ENCODE data around the gene OR2G3.

Gene OR2G3

DNA sequence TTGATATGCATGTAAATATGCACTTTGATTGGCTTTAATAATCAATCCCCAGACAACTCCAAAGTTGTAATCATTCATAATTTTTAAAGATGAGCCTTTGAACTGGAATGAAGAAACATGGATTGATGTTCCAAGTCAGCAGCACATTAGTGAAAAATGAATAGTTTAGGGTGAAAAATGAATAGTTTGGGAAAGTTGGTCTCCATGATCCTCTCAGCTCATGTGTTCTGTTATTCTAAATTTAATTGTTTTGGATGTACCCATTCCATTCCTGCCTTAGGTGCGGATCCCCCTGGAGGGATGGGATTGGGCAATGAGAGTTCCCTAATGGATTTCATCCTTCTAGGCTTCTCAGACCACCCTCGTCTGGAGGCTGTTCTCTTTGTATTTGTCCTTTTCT is at the start of gene OR2G3:
Gene OR2G3, plus strand, starts transcription at position 301 of the 400 bp plus-strand sequence. Its CDS starts 0 bp downstream, at position 301.
- H3K4me3 ChIP-seq (ENCODE audit: low read depth, low read length) = no peak within 1 kb of the TSS
- TF ChIP-seq POLR2A (IDR thresholded peaks at IDR 0.05; ENCODE audit: extremely low read depth, insufficient read length) (no peak), MYC (IDR thresholded peaks at IDR 0.05; ENCODE audit: low read depth, low read length) (no peak)
- TF ChIP-seq, protein P1, sequence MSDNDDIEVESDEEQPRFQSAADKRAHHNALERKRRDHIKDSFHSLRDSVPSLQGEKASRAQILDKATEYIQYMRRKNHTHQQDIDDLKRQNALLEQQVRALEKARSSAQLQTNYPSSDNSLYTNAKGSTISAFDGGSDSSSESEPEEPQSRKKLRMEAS (IDR thresholded peaks at IDR 0.05; ENCODE audit: low read depth, low read length) = no peak
- TF ChIP-seq, protein P2, sequence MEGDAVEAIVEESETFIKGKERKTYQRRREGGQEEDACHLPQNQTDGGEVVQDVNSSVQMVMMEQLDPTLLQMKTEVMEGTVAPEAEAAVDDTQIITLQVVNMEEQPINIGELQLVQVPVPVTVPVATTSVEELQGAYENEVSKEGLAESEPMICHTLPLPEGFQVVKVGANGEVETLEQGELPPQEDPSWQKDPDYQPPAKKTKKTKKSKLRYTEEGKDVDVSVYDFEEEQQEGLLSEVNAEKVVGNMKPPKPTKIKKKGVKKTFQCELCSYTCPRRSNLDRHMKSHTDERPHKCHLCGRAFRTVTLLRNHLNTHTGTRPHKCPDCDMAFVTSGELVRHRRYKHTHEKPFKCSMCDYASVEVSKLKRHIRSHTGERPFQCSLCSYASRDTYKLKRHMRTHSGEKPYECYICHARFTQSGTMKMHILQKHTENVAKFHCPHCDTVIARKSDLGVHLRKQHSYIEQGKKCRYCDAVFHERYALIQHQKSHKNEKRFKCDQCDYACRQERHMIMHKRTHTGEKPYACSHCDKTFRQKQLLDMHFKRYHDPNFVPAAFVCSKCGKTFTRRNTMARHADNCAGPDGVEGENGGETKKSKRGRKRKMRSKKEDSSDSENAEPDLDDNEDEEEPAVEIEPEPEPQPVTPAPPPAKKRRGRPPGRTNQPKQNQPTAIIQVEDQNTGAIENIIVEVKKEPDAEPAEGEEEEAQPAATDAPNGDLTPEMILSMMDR (IDR thresholded peaks at IDR 0.05; ENCODE audit: low read depth, low read length) = no peak
- DNase-seq (ENCODE audit: low read depth) = no peak

DNA sequence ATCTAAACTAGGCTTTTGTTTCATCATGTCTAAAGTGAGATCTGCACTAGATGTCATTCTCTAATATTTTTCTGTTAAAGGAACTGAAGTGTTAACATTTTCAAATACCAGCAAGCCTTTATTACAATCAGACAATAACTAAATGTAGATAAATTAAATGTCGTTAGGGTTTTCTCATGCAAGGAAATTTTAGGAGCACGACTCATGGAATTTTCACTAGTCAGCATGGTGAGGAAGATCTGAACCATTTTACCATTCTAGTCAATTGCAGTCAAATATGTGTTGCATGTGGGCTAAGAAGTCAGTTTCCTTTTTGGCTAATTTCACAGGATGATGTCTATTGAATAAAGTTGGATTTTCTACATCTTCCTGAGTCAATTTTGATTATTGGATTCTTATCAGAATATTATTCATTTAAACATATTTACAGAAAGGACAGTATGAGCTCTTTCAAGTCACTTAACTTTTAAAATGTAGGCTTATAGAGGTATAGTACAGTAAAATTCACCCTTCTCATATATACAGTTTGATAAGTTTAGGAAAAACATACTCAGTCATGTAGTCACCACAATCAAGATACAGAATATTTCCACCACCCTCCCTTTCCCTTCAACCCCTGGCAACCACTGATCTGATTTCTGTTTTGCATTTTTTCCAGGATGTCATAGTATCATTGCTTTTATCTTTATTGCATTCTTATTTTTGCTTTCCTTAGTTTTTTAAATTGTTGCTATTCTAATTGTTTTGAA is 47.3 kb upstream of the OR2G3 start:
- no peak for DNase-seq (ENCODE audit: low read depth)
- H3K4me3 ChIP-seq (ENCODE audit: low read depth, low read length) = no peak overlapping the region
- TF ChIP-seq, protein P2 (IDR thresholded peaks at IDR 0.05; ENCODE audit: low read depth, low read length) = no peak
- no peak for TF ChIP-seq POLR2A (IDR thresholded peaks at IDR 0.05; ENCODE audit: extremely low read depth, insufficient read length)
- TF ChIP-seq, protein P1 (IDR thresholded peaks at IDR 0.05; ENCODE audit: low read depth, low read length) = no peak
- no peak for TF ChIP-seq MYC (IDR thresholded peaks at IDR 0.05; ENCODE audit: low read depth, low read length)

DNA sequence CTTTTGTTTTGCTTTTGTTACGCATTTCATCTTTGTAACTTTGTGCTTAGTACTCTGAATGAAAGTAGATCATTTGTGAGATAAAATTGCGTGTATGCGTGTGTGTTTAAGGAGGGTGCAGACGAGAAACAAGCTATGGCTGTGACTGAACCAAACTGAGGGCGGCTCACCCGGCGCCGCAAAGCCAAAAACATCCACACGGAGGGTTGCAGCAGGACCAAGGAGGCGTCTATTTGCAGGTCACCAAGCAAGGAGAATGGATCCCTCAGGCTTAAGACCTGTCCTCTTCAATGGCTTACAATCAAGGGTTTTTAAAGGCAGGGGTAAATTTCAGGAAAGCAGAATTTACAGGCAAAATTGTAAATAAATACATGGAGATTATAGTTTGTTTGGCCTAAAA is 43.7 kb upstream of the OR2G3 start:
- H3K4me3 ChIP-seq (ENCODE audit: low read depth, low read length) = no peak overlapping the region
- DNase-seq (ENCODE audit: low read depth) = no peak
- TF ChIP-seq, protein P2 (IDR thresholded peaks at IDR 0.05; ENCODE audit: low read depth, low read length) = no peak
- TF ChIP-seq MYC (IDR thresholded peaks at IDR 0.05; ENCODE audit: low read depth, low read length) (no peak), POLR2A (IDR thresholded peaks at IDR 0.05; ENCODE audit: extremely low read depth, insufficient read length) (no peak)
- TF ChIP-seq, protein P1 (IDR thresholded peaks at IDR 0.05; ENCODE audit: low read depth, low read length) = no peak

DNA sequence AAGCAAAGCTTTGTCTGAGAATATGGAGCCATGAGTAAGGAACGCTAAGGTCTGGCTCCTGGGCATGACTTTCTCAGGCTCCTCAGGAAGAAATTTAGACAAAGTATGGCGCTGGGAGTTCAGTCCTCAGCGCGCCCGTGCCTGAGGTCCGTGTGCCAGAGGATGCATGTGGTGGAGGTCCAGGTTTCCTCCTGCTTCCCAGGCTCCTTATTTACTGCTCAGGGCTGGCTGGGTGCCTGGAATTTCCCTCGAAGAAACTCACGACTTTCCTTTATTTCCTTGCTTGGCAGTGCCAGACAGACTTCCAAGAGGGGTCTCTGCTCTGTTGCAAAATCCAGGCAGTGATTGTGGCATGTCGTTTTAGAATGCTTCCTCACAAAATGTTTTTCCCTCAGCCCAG is 43.2 kb upstream of the OR2G3 start:
- no peak for DNase-seq (ENCODE audit: low read depth)
- no peak overlapping the region for H3K4me3 ChIP-seq (ENCODE audit: low read depth, low read length)
- TF ChIP-seq, protein P2 (IDR thresholded peaks at IDR 0.05; ENCODE audit: low read depth, low read length) = no peak
- TF ChIP-seq MYC (IDR thresholded peaks at IDR 0.05; ENCODE audit: low read depth, low read length) = no peak
- no peak for TF ChIP-seq POLR2A (IDR thresholded peaks at IDR 0.05; ENCODE audit: extremely low read depth, insufficient read length)
- TF ChIP-seq, protein P1 (IDR thresholded peaks at IDR 0.05; ENCODE audit: low read depth, low read length) = no peak

DNA sequence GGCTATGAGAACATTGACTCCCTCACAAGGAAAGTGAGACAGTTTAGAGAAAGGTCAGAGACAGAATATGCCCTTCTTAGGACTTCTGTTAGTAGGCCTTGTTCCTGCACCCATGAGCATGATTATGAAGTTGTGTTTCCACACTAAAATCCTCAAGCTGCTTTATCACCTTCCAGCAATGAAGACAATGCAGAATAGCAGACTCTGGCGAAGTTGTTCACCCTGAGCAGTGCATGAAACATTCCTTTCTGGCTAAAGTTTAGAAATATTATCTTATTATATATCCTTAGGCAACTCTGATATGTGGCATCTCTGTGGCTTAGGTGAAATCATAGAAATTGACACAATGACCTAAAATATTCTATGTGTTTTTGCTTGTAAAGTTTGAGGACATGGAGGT is 31.1 kb upstream of the OR2G3 start:
- no peak for DNase-seq (ENCODE audit: low read depth)
- TF ChIP-seq, protein P1 (IDR thresholded peaks at IDR 0.05; ENCODE audit: low read depth, low read length) = no peak
- TF ChIP-seq MYC (IDR thresholded peaks at IDR 0.05; ENCODE audit: low read depth, low read length) (no peak), POLR2A (IDR thresholded peaks at IDR 0.05; ENCODE audit: extremely low read depth, insufficient read length) (no peak)
- TF ChIP-seq, protein P2 (IDR thresholded peaks at IDR 0.05; ENCODE audit: low read depth, low read length) = no peak
- H3K4me3 ChIP-seq (ENCODE audit: low read depth, low read length) = no peak overlapping the region
